Measurements from ENCODE around the gene SPATA17.
A peak's percentile ranks its signal among the peaks of the same experiment; 100 is the strongest.

The SPATA17 gene

GRCh38 chr1:217856342-217857034 is 225.3 kb downstream of the SPATA17 start:
- no peak for DNase-seq (ENCODE audit: low spot score)

- no peak for DNase-seq (ENCODE audit: low spot score)
Observed at GRCh38 chr1:217857061-217857460, 225.9 kb downstream of the SPATA17 start.

- no peak for DNase-seq (ENCODE audit: low spot score)
Observed at GRCh38 chr1:217861658-217862057, 230.5 kb downstream of the SPATA17 start.

DNA sequence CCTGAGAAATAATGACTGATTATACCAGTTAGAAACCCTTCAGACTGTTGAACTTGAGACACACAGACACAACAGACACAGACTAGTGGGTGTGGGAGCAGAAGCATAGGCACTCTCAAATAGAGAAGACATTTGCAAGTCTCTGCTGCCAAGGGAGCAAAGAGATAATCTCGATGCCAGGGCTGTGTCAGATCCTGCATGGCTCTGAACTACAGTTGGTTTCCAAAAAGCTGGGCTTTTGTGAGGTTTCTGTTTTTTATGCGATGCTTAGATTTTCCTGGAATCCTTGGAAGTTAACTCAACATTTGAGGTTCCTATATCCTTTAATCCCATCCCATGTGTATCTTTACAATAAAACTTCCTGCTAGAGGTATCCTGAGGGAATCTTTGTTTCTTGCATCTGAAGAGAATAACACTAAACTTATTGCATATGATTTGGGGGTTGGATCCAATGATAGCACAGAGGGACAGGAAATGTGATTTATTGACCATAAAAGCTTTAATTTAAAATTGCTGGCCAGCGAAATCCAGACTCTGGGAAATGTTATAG is 236.4 kb downstream of the SPATA17 start:
- no peak for DNase-seq (ENCODE audit: low spot score)

GRCh38 chr1:217871955-217872354 is 240.8 kb downstream of the SPATA17 start:
- DNase-seq (ENCODE audit: low spot score): no peak

GRCh38 chr1:217875229-217875628 is 244.1 kb downstream of the SPATA17 start:
- DNase-seq (ENCODE audit: low spot score): no peak

GRCh38 chr1:217876401-217876800 is 245.3 kb downstream of the SPATA17 start:
- no peak for DNase-seq (ENCODE audit: low spot score)

DNA sequence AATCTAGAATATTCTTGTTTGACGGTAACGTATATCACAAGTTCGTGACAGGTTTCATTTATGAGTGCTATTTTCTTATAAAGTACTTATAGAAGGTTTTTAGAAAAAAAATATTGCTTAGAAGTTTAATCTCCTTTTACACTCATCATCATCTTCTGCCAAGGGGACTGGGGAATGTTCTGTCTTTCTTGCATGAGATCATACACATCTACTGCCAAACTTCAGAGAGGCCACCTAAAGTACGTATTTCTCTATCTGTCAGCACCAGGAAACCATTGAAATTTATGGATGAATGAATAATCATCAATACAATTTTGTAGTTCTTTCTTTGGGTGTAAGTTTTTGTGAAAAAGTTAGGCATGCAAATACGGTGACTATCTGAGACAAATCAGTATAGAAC is 245.8 kb downstream of the SPATA17 start:
- no peak for DNase-seq (ENCODE audit: low spot score)

DNA sequence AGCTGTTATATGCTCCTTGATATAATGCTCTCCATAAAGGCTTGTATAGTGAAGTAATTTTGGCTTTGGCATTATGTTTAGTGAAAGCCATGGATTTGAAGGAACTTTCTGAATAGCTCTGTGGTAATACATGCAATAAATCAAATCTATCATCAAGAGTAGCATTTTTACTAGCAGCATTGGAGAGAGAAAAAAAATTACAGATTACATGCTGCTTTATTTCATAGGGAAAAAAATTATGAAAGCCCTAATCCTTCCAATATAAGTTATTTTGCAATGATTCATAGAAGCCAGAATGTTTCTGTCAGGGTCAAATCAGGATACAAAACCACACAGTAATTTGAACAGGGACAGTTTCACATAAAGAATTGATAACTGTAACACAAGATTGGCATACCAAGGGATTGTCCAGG is 250.0 kb downstream of the SPATA17 start:
- no peak for DNase-seq (ENCODE audit: low spot score)

GRCh38 chr1:217881607-217882332 is 250.6 kb downstream of the SPATA17 start:
- DNase-seq (ENCODE audit: low spot score): no peak

- no peak for DNase-seq (ENCODE audit: low spot score)
Observed at GRCh38 chr1:217885181-217885580, 254.0 kb downstream of the SPATA17 start.

- DNase-seq (ENCODE audit: low spot score): no peak
Observed at GRCh38 chr1:217888328-217888727, 257.2 kb downstream of the SPATA17 start.

- DNase-seq (ENCODE audit: low spot score): no peak
Observed at GRCh38 chr1:217889401-217889800, 258.3 kb downstream of the SPATA17 start.

DNA sequence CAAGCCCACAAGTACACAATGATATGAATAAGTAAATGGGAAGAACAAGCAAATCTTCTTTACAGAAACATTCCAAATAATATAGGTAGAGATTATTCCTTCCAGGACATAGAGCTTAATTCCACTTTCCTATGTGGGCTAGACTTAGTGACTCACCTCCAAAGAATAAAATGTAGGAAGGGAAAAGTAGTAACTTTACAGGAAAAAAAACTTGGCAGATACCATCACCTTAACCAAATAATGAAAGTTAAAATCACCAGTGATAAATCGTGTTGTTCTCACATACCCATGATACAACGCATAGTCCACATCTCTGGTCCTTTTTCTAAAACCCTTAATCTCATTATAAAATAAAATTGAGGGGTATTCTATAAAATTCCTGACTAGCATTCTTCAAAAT is 260.8 kb downstream of the SPATA17 start:
- DNase-seq (ENCODE audit: low spot score): no peak

- peak; percentile 8 for DNase-seq (ENCODE audit: low spot score)
Observed at GRCh38 chr1:217892750-217893149, 261.6 kb downstream of the SPATA17 start.

GRCh38 chr1:217895841-217896240 is 264.7 kb downstream of the SPATA17 start:
- no peak for DNase-seq (ENCODE audit: low spot score)

DNA sequence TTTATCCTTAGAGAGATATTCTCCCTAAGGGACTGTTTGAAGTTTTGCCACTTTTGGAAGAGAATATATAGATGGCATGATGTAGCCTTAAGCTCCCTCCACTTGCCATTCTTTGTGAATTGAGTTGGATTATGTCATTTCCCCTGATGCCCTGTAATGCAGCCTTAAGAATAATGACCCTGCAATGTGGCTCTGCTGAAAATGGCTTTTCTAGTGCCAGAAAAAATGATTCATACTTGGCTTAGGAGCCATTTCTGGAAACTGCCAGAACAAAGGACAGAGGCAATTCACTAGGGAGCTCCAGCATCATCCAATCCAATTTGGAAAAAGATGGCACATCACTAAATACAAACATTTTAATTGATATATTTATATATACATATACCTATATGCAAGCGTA is 265.3 kb downstream of the SPATA17 start:
- no peak for DNase-seq (ENCODE audit: low spot score)

- DNase-seq (ENCODE audit: low spot score): no peak
Observed at GRCh38 chr1:217897100-217897499, 266.0 kb downstream of the SPATA17 start.

GRCh38 chr1:217899614-217900013 is 268.5 kb downstream of the SPATA17 start:
- DNase-seq (ENCODE audit: low spot score): no peak

- peak; percentile 83 for DNase-seq (ENCODE audit: low spot score)
Observed at GRCh38 chr1:217907504-217907903, 276.4 kb downstream of the SPATA17 start.

- no peak for DNase-seq (ENCODE audit: low spot score)
Observed at GRCh38 chr1:217910203-217910602, 279.1 kb downstream of the SPATA17 start.

- no peak for DNase-seq (ENCODE audit: low spot score)
Observed at GRCh38 chr1:217910791-217911320, 279.7 kb downstream of the SPATA17 start.

- peak; percentile 4 for DNase-seq (ENCODE audit: low spot score)
Observed at GRCh38 chr1:217911908-217912307, 280.8 kb downstream of the SPATA17 start.
